ENCODE measurements around the gene ZNF446. TPM values are rescaled to one million over a fixed set of nuclear protein-coding genes. Genes with fewer than 3 reads are reported as not detected.

Gene ZNF446
- total RNA-seq, 2 donors from 2014 or later: 8.2 to 10.4 TPM

GRCh38 chr19:58476498-58477015 is 405 bp downstream of the ZNF446 start:
- intact Hi-C loops (cut with DNase I): no loop called here
- ATAC-seq (no peak), DNase-seq (no peak)
- 1 to 4% methylated on average over 18 to 27 of the region's 27 CpGs for WGBS, 2 donors
- Histone ChIP-seq H3K27ac (peak overlapping the region; percentile 57 to 96 (median 82)), H3K4me3 (peak overlapping the region; percentile 42 to 43), H3K4me1 (peaks cover 22% of the 10 kb centered on the region), H3K9me3 (no peaks in the 10 kb centered on the region), H3K27me3 (no peaks in the 10 kb centered on the region), H3K36me3 (replicated peaks in 1 of 2; ENCODE audit: insufficient read depth in 1 of 2, low read depth in 2 of 2) (peaks cover 0 to 7% of the 10 kb centered on the region in 2 donors)
- TF ChIP-seq CTCF (IDR thresholded peaks at IDR 0.05) (no peak), POLR2A (IDR thresholded peaks at IDR 0.05) (no peak)

- peak overlapping the region in 1 of 4 donors; percentile 96 for H3K27ac ChIP-seq
- DNase-seq (no peak), ATAC-seq (no peak)
- intact Hi-C loops (cut with DNase I): no loop called here
- H3K27me3 ChIP-seq: no peaks in the 10 kb centered on the region
- TF ChIP-seq POLR2A (IDR thresholded peaks at IDR 0.05) (no peak), CTCF (IDR thresholded peaks at IDR 0.05) (no peak)
- no peak overlapping the region for H3K4me3 ChIP-seq
- no peaks in the 10 kb centered on the region for H3K9me3 ChIP-seq
- H3K36me3 ChIP-seq (replicated peaks in 1 of 2; ENCODE audit: insufficient read depth in 1 of 2, low read depth in 2 of 2): peaks cover 0 to 3% of the 10 kb centered on the region in 2 donors
- peaks cover 22% of the 10 kb centered on the region for H3K4me1 ChIP-seq
- WGBS, 2 donors: 40 to 83% methylated on average over 2 to 13 of the region's 15 CpGs
Measured at GRCh38 chr19:58477130-58477529, 978 bp downstream of the ZNF446 start.

GRCh38 chr19:58477871-58478270 is 1.7 kb downstream of the ZNF446 start:
- no peaks in the 10 kb centered on the region for H3K27me3 ChIP-seq
- WGBS, 2 donors: 80 to 100% methylated on average over 1 of the region's 1 CpG
- TF ChIP-seq POLR2A (IDR thresholded peaks at IDR 0.05) (no peak), CTCF (IDR thresholded peaks at IDR 0.05) (no peak)
- no peaks in the 10 kb centered on the region for H3K9me3 ChIP-seq
- ATAC-seq (no peak), DNase-seq (no peak)
- H3K4me3 ChIP-seq: no peak overlapping the region
- H3K4me1 ChIP-seq: peaks cover 22% of the 10 kb centered on the region
- intact Hi-C loops (cut with DNase I): no loop called here
- H3K27ac ChIP-seq: no peak overlapping the region
- no peaks in the 10 kb centered on the region for H3K36me3 ChIP-seq (replicated peaks in 1 of 2; ENCODE audit: insufficient read depth in 1 of 2, low read depth in 2 of 2)

- peaks cover 22% of the 10 kb centered on the region for H3K4me1 ChIP-seq
- intact Hi-C loops (cut with DNase I): no loop called here
- TF ChIP-seq POLR2A (IDR thresholded peaks at IDR 0.05) (no peak), CTCF (IDR thresholded peaks at IDR 0.05) (no peak)
- H3K27ac ChIP-seq: no peak overlapping the region
- ATAC-seq (no peak), DNase-seq (no peak)
- H3K9me3 ChIP-seq: no peaks in the 10 kb centered on the region
- H3K4me3 ChIP-seq: no peak overlapping the region
- no peaks in the 10 kb centered on the region for H3K36me3 ChIP-seq (replicated peaks in 1 of 2; ENCODE audit: insufficient read depth in 1 of 2, low read depth in 2 of 2)
- no peaks in the 10 kb centered on the region for H3K27me3 ChIP-seq
- 85 to 89% methylated on average over 4 to 7 of the region's 7 CpGs for WGBS, 2 donors
Measured at GRCh38 chr19:58479303-58479702, 3.2 kb downstream of the ZNF446 start.
